GM10266 (cell line): ENCODE measurements around the gene RALA.

Experiments
- DNase-seq: peaks from one replicate; pipeline ENCODE4 v3.0.0; 2012; ENCODE audit errors: extremely low spot score
- TF ChIP-seq, protein P1 (sequence below): IDR thresholded peaks from 2 replicates; pipeline ENCODE4 v1.5.1; 2012; ENCODE audit warnings: mild to moderate bottlenecking, low read depth; ENCODE audit not compliant: control insufficient read depth, insufficient read depth; ENCODE audit errors: missing control alignments

Gene RALA

DNA sequence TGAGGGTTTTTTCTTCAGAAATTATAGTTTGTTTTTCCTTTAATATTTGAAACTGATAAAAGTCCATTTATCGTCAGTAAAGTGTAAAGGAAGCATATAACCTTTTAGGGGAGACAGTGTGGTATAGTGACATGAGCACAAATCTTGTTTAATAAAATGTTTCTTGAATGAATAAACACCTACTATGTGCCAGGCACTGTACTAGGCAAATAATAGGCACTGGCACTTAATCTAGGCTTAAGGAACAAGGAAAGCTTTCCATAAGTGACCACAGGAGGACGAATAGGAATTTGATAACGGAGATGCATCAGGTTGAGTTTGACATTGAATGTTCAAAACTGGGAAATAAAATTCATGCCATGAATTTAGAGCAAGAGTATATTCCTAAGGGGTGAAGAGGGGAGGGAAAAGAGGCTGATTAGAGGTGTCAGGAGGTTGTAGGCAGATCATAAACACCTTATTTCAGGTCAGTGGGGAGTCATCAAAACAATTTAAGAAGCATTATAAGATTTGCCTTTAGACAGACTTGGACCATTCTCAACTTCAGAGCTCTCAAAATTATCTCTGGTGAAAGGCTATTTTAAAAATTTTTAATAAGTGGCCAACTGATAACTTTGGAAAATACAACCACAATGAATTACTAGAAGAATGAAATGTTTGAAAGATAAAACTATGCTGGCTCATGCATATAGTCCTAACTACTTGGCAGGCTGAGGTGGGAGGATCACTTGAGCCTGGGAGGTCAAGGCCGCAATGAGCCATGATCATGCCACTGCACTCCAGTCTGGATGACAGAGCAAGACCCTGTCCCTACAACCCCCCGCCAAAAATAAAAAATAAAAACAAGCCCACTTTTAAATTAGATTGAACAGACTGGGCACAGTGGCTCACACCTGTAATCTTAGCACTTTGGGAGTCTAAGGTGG, 22.4 kb downstream of the RALA start:
- no peak for DNase-seq

DNA sequence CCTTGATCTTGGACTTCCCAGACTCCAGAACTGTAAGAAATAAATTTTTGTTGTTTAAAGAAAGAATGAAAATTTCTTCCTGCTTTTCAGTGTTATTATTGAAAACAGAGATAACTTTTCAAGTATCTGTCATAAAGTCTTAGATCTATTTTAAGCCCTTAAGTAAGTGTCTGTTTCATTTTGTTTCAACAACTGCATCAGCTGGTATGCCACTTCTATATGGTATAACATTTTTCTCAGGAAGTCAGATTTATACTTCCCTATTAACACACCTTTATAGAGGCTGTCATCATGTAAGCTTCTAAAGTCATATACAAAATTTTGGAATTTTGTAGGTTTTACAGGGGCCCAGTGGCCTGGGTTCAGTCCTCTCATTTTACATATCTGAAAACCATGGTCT, 24.4 kb downstream of the RALA start:
- TF ChIP-seq, protein P1, sequence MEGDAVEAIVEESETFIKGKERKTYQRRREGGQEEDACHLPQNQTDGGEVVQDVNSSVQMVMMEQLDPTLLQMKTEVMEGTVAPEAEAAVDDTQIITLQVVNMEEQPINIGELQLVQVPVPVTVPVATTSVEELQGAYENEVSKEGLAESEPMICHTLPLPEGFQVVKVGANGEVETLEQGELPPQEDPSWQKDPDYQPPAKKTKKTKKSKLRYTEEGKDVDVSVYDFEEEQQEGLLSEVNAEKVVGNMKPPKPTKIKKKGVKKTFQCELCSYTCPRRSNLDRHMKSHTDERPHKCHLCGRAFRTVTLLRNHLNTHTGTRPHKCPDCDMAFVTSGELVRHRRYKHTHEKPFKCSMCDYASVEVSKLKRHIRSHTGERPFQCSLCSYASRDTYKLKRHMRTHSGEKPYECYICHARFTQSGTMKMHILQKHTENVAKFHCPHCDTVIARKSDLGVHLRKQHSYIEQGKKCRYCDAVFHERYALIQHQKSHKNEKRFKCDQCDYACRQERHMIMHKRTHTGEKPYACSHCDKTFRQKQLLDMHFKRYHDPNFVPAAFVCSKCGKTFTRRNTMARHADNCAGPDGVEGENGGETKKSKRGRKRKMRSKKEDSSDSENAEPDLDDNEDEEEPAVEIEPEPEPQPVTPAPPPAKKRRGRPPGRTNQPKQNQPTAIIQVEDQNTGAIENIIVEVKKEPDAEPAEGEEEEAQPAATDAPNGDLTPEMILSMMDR: no peak
- DNase-seq: no peak

More for the DNA sequence above, 22.4 kb downstream of the RALA start:
- TF ChIP-seq, protein P1: no peak

DNA sequence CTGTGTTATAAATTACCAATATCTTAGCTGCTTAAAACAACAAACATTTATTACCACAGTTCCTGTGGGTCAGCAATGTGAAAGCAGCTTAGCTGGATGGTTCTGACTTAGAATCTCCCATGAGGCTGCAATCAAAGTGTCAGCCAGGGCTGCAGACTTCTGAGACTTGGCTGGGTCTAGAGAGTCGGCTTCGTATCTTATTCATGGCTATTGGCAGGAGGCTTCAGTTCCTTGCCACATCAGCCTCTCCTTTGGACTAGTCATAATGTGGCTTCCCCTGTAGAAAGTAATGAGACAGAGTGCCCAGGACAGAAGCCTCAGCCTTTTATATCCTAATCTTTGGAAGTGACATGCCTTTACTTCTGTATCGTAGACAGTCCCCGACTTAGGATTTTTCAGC, 27.3 kb downstream of the RALA start:
- DNase-seq: no peak
- TF ChIP-seq, protein P1: no peak

DNA sequence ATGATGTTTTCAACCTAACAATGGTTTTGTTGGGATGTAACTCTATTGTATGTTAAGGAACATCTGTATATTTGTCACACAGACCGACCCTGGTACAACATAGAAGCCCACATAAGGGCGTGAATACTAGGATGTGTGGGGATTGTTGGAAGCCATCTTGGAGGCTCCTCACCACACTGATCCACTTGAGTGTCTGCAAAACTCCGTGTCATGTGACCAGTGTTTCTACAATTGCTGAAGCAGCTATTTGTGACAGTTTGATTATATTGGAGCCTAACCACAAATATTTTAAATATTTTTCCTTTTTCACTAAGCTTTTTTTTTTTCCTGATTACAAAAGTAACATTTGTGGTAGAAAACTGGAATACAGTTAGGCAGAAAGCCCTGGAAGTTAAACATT, 27.9 kb downstream of the RALA start:
- TF ChIP-seq, protein P1: no peak
- DNase-seq: no peak

DNA sequence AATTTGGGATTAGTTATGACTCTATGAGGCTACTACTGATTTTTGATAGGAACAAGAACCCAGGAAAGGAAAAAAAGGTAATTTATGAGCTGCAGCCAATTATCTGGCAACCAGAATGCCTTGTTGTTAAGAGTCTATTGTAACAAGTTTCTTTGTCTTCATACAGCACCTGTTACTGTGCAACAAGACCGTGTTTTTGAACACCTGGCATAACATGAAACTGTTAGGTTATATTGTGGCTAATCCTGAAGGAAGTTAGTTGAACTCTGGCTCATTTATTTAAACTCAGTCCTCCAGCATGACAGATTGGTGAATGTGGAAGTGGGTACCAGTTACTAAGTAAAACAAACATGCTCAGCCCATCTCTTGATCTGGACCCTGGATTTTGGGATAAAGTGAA, 33.0 kb downstream of the RALA start:
- DNase-seq: no peak
- TF ChIP-seq, protein P1: no peak

DNA sequence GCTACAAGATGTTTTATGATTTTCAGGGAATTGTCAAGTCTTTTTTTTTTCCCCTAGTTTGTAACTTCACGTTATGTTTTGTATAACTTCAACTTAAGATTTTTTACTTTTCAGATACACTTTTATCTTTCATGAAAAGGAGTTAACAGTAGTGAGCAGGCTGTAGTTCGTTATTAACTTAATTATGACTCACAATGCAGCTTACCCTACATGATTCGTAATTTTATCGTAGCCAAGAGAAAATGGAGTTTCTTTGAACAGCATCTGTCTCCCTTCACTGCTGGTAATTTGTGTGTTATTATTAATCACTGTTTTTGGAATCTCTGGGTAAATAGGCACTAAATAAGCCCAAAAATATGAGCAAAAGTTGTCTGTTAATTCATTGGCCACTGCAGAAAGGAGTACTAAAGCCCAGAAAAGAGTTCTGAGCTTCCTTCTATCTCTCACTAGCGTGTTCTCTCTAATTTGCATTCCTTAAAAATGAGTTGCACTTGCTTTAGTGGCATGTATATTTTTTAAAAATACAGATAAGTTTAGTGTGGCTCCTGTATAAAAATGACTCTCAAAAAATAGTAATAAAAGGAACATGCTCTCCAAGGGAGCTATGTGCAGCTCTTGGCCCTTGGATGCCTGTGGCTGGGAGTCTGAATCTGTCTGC, 36.1 kb downstream of the RALA start:
- no peak for DNase-seq
- TF ChIP-seq, protein P1: no peak

DNA sequence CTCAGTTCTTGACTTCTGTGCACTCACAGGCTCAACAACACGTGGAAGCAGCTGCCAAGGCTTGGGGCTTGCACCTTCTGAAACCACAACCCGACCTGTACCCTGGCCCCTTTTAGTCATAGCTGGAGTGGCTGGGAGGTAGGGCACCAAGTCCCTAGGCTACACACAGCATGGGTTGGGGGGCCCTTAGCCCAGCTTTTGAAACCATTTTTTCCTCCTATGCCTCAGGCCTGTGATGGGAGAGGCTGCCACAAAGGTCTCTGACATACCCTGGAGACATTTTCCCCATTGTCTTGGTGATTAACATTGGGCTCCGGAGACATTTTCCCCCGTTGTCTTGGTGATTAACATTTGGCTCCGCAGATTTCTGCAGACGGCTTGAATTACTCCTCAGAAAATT, 38.6 kb downstream of the RALA start:
- TF ChIP-seq, protein P1: no peak
- no peak for DNase-seq
